Esophagus squamous epithelium (tissue), 4 donors: Measurements from ENCODE around the gene CDH12.

Experiments
- POLR2A ChIP-seq, 4 donors: fragments of 450-650 bp; IDR thresholded peaks; one replicate each; pipeline ENCODE4 v1.6.1; 2017; ENCODE audit warnings: antibody characterized with exemption in 4 of 4, mild to moderate bottlenecking in 4 of 4, moderate library complexity in 3 of 4
- TF ChIP-seq, protein P1 (sequence below), 6 experiments: fragments of 450-650 bp in 4 of 6; fragments of 200-600 bp in 2 of 6; sonication (generic) in 2 of 6; IDR thresholded peaks; one replicate each; pipeline ENCODE4 v1.5.1; 2016 to 2019; ENCODE audit warnings: antibody characterized with exemption in 6 of 6, mild to moderate bottlenecking in 4 of 6, moderate library complexity in 4 of 6

DNA sequence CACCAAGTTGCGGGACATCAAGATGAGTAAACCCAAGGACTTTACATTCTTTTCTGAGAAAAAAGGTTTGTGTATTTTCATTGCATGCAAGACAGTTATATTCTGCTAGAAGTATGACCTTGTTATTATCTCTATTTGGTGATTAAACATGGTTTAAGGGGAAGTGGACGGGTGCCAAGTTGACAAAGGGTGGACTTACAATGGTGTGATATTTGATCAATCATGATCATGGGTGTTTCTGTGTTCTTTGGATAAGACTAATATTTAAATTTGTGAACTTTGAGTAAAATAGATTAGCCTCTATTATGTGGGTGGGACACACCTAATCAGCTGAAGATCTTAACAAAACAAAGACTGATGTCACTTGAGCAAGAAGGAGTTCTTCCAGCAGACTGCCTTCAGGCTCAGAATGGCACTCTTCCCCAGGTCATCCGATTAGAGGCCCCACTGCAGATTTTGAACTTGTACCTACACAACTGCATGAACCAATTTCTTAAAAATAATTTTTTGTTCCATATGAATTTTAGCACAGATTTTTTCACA lies 782.9 kb downstream of the CDH12 start:
- TF ChIP-seq, protein P1, sequence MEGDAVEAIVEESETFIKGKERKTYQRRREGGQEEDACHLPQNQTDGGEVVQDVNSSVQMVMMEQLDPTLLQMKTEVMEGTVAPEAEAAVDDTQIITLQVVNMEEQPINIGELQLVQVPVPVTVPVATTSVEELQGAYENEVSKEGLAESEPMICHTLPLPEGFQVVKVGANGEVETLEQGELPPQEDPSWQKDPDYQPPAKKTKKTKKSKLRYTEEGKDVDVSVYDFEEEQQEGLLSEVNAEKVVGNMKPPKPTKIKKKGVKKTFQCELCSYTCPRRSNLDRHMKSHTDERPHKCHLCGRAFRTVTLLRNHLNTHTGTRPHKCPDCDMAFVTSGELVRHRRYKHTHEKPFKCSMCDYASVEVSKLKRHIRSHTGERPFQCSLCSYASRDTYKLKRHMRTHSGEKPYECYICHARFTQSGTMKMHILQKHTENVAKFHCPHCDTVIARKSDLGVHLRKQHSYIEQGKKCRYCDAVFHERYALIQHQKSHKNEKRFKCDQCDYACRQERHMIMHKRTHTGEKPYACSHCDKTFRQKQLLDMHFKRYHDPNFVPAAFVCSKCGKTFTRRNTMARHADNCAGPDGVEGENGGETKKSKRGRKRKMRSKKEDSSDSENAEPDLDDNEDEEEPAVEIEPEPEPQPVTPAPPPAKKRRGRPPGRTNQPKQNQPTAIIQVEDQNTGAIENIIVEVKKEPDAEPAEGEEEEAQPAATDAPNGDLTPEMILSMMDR (IDR thresholded peaks at IDR 0.05), result no peak
- TF ChIP-seq POLR2A (IDR thresholded peaks at IDR 0.05), result no peak
